HEK293T (cell line): ENCODE measurements around the gene IQGAP3.

Experiments
- FOXM1 ChIP-seq: fragments of 450-650 bp; IDR thresholded peaks from 2 replicates; pipeline ENCODE4 v1.6.1; 2017; ENCODE audit warnings: mild to moderate bottlenecking, borderline replicate concordance
- L3MBTL2 ChIP-seq: fragments of 450-650 bp; conservative IDR thresholded peaks from 2 replicates; pipeline ENCODE4 v1.6.1; 2016; ENCODE audit warnings: mild to moderate bottlenecking
- NFRKB ChIP-seq: fragments of 450-650 bp; IDR thresholded peaks from 2 replicates; pipeline ENCODE4 v1.6.1; 2016; ENCODE audit warnings: mild to moderate bottlenecking, moderate library complexity
- SP1 ChIP-seq: fragments of 450-650 bp; IDR thresholded peaks from 2 replicates; pipeline ENCODE4 v1.6.1; 2017
- SUZ12 ChIP-seq: fragments of 450-650 bp; IDR thresholded peaks from 2 replicates; pipeline ENCODE4 v1.6.1; 2016; ENCODE audit warnings: mild to moderate bottlenecking
- ZNF384 ChIP-seq: fragments of 450-650 bp; IDR thresholded peaks from 2 replicates; pipeline ENCODE4 v1.6.1; 2016

- TF ChIP-seq FOXM1 (no peak), L3MBTL2 (no peak), NFRKB (no peak), SUZ12 (no peak), SP1 (no peak), ZNF384 (no peak)
Observed at GRCh38 chr1:156493742-156494141, 78.6 kb downstream of the IQGAP3 start.
